ENCODE data around the gene B3GLCT. TPM values are rescaled to one million over a fixed set of nuclear protein-coding genes. Genes with fewer than 3 reads are reported as not detected.

Gene B3GLCT
- total and polyA plus RNA-seq, 7 donors: 1.1 to 5.5 (median 2.8) TPM

DNA sequence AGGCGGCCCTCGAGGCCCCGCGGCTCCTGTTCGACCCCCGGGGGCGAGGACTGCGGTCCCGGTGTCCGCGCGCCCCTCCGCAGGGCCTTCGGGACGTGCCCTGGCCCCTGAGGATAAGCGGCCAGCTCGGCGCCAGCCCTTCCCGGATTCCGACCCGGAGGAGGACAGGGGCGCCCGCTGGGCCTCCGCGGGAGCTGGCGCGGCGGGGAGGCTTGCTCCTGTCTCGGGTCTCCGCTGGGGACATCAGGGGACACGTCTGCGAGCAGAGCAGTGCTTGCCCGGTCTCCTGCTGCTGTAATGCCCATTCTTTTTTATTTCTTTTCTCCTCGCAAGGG lies 829 bp downstream of the B3GLCT start:
- H3K27ac ChIP-seq: peak overlapping the region; percentile 96
- WGBS, 3 donors: 0 to 1% (median 1%) methylated on average over 33 to 34 of the region's 34 CpGs
- DNase-seq: peak; percentile 61 to 75
- H3K4me1 ChIP-seq: peaks cover 9% of the 10 kb centered on the region
- H3K9me3 ChIP-seq: no peaks in the 10 kb centered on the region
- TF ChIP-seq, protein P1, sequence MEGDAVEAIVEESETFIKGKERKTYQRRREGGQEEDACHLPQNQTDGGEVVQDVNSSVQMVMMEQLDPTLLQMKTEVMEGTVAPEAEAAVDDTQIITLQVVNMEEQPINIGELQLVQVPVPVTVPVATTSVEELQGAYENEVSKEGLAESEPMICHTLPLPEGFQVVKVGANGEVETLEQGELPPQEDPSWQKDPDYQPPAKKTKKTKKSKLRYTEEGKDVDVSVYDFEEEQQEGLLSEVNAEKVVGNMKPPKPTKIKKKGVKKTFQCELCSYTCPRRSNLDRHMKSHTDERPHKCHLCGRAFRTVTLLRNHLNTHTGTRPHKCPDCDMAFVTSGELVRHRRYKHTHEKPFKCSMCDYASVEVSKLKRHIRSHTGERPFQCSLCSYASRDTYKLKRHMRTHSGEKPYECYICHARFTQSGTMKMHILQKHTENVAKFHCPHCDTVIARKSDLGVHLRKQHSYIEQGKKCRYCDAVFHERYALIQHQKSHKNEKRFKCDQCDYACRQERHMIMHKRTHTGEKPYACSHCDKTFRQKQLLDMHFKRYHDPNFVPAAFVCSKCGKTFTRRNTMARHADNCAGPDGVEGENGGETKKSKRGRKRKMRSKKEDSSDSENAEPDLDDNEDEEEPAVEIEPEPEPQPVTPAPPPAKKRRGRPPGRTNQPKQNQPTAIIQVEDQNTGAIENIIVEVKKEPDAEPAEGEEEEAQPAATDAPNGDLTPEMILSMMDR (IDR thresholded peaks at IDR 0.05): no peak
- peak overlapping the region; percentile 66 for H3K4me3 ChIP-seq
- no peaks in the 10 kb centered on the region for H3K36me3 ChIP-seq (ENCODE audit: insufficient read depth in 1 of 2, low read depth in 1 of 2)
- intact Hi-C loops (cut with DNase I): loop anchor here in 1 of 2 donors (2.0 kb wide), 1 partner anchor 38 kb away; no protein-coding TSS in a partner anchor
- ATAC-seq: peak; percentile 35 to 59 (median 53)
- no peaks in the 10 kb centered on the region for H3K27me3 ChIP-seq (ENCODE audit: insufficient read depth in 3 of 3, low read length in 2 of 3)

DNA sequence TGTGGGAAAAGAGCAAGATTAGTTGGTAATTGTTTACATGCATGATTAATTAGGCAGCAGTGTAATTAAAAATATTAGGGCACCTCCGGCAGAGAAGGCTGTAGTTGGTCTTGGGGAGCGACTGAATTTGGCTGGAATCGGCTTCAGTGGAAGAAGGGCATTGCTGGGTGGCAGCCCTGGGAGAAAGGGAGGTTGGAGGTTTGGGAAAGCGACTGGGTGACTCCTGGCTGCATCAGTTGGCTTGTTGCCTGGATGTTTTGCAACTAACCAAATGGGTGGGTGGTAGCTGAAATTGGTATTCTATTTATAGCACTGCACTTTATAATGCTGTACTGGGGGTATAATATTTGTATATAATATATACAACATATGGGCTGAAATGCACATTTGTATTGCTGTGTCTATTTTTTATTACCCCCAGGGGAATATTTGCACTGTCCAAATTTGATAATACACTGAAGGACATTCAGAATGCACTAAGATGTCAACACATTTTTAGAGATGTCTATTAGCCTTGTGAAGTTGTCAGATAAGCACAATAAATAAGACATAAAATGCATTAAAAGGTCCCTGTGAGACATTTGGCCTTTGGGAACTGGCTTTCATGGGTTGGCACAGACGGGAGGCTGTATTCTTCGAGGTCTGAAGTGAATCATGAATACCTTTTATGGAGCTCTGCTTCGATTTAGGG lies 1.7 kb downstream of the B3GLCT start:
- H3K4me3 ChIP-seq: peak overlapping the region; percentile 66
- intact Hi-C loops (cut with DNase I): loop anchor here in 1 of 2 donors (2.0 kb wide), 1 partner anchor 39 kb away; no protein-coding TSS in a partner anchor
- no peaks in the 10 kb centered on the region for H3K36me3 ChIP-seq (ENCODE audit: insufficient read depth in 1 of 2, low read depth in 1 of 2)
- H3K4me1 ChIP-seq: peaks cover 9% of the 10 kb centered on the region
- H3K27me3 ChIP-seq (ENCODE audit: insufficient read depth in 3 of 3, low read length in 2 of 3): no peaks in the 10 kb centered on the region
- WGBS, 3 donors: 23 to 28% (median 27%) methylated on average over 7 of the region's 7 CpGs
- peak overlapping the region; percentile 96 for H3K27ac ChIP-seq
- H3K9me3 ChIP-seq: no peaks in the 10 kb centered on the region
- TF ChIP-seq, protein P1 (IDR thresholded peaks at IDR 0.05): no peak
- peak in 1 of 2 donors; percentile 33 for DNase-seq
- no peak for ATAC-seq

DNA sequence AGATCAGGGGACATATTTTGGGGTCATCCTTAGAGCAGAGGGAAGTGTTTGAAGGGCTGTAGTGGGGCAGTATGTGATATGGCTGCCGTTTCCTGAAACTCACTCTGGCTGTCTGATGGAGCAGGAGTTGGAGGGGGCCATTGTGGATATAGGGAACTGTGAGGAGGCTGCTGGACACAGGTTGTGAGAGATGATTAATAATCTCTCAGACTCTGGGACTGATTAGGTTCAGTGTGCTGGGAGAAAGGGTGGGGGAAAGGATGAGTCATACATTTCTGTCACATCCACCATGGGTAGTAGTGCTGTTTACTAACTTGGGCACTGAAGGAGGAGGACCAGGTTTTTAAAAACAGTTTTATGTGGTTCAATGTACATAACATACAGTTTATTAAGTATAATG lies 4.8 kb downstream of the B3GLCT start:
- Histone ChIP-seq H3K27me3 (ENCODE audit: insufficient read depth in 3 of 3, low read length in 2 of 3) (no peaks in the 10 kb centered on the region), H3K4me3 (no peak overlapping the region), H3K9me3 (no peaks in the 10 kb centered on the region), H3K4me1 (peaks cover 26% of the 10 kb centered on the region), H3K27ac (no peak overlapping the region), H3K36me3 (ENCODE audit: insufficient read depth in 1 of 2, low read depth in 1 of 2) (no peaks in the 10 kb centered on the region)
- ATAC-seq: no peak
- DNase-seq: no peak
- TF ChIP-seq, protein P1 (IDR thresholded peaks at IDR 0.05): no peak
- WGBS, 3 donors: 83 to 95% (median 92%) methylated on average over 1 of the region's 1 CpG
- intact Hi-C loops (cut with DNase I): no loop called here

DNA sequence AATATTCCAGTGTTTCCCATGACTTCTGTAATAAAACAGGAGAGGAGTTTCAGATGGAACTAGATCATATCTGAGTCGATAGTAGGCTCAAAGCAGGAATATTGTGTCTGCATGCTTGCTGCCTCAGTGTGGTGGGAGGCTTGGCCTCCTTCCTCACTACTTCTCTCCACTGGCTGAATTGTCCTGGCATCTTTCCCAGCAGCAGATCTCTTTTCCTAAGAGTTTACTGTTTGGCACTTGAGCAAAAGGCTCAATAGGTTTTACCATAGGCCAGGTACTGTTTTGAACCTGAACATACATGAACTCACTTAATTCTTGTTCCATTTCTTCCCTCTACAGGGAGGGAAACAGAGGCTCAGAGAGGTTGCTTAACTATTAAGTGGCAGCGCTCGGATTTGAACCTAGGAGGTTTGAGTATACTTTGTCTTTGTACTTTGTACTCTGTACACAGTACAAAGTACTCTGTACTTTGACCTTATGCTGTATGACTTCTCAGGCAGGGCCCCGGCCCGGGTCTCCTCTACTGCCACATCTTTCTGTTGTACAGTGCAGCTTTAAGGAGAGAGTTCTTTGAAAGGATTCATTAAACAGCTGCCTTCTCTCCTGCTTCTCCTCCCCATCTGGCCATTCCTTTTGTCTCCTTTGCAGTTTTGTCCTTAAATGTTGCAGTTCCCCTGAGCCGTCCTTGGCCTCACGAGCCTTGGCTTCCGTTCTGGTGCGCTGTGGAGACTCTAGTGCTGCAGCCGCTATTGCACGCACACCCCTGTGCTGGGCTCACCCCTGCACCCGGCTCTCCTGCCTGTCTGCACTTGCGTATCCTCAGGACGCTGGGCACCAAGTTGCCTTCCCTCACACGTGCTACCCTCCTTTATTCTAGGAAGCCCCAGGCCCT lies 8.1 kb downstream of the B3GLCT start:
- Histone ChIP-seq H3K27me3 (ENCODE audit: insufficient read depth in 3 of 3, low read length in 2 of 3) (no peaks in the 10 kb centered on the region), H3K36me3 (ENCODE audit: insufficient read depth in 1 of 2, low read depth in 1 of 2) (no peaks in the 10 kb centered on the region), H3K9me3 (no peaks in the 10 kb centered on the region), H3K4me3 (no peak overlapping the region), H3K4me1 (peaks cover 31% of the 10 kb centered on the region), H3K27ac (no peak overlapping the region)
- intact Hi-C loops (cut with DNase I): no loop called here
- TF ChIP-seq, protein P1 (IDR thresholded peaks at IDR 0.05): no peak
- ATAC-seq (peak in 2 of 4 donors; percentile 32 to 41), DNase-seq (peak; percentile 45 to 66)
- 56 to 61% (median 57%) methylated on average over 15 of the region's 15 CpGs for WGBS, 3 donors
